ACC112 (cell line): ENCODE measurements around the gene RAB3A.

Source experiments
- H2AFZ ChIP-seq: fragments of 200-600 bp; sonication (generic); one replicate; pipeline ENCODE4 v1.6.0; 2017; ENCODE audit warnings: antibody characterized with exemption, low read length; ENCODE audit not compliant: unreplicated experiment
- H3K27ac ChIP-seq: fragments of 200-600 bp; sonication (generic); 2 replicates; pipeline ENCODE4 v1.5.1; 2014; ENCODE audit warnings: low read depth, mild to moderate bottlenecking, antibody characterized with exemption, low read length, moderate library complexity
- H3K27me3 ChIP-seq: fragments of 200-600 bp; sonication (generic); 2 replicates; pipeline ENCODE4 v1.6.1; 2014; ENCODE audit warnings: mild to moderate bottlenecking, antibody characterized with exemption, low read length, moderate library complexity, mixed read lengths; ENCODE audit not compliant: insufficient read depth
- H3K36me3 ChIP-seq: fragments of 200-600 bp; sonication (generic); 2 replicates; pipeline ENCODE4 v1.6.1; 2016; ENCODE audit warnings: mild to moderate bottlenecking, antibody characterized with exemption, low read length, moderate library complexity, mixed read lengths; ENCODE audit not compliant: insufficient read depth
- H3K4me1 ChIP-seq: fragments of 200-600 bp; sonication (generic); one replicate; pipeline ENCODE4 v1.6.1; 2016; ENCODE audit warnings: low read length, mixed read lengths; ENCODE audit not compliant: insufficient read depth, unreplicated experiment, control insufficient read depth
- H3K4me3 ChIP-seq: fragments of 200-600 bp; sonication (generic); 2 replicates; pipeline ENCODE4 v1.5.1; 2014; ENCODE audit warnings: mild to moderate bottlenecking, low read depth, low read length
- H3K79me2 ChIP-seq: fragments of 200-600 bp; sonication (generic); one replicate; pipeline ENCODE4 v1.6.0; 2016; ENCODE audit warnings: low read length; ENCODE audit not compliant: control insufficient read depth, unreplicated experiment, insufficient read depth

RAB3A gene

DNA sequence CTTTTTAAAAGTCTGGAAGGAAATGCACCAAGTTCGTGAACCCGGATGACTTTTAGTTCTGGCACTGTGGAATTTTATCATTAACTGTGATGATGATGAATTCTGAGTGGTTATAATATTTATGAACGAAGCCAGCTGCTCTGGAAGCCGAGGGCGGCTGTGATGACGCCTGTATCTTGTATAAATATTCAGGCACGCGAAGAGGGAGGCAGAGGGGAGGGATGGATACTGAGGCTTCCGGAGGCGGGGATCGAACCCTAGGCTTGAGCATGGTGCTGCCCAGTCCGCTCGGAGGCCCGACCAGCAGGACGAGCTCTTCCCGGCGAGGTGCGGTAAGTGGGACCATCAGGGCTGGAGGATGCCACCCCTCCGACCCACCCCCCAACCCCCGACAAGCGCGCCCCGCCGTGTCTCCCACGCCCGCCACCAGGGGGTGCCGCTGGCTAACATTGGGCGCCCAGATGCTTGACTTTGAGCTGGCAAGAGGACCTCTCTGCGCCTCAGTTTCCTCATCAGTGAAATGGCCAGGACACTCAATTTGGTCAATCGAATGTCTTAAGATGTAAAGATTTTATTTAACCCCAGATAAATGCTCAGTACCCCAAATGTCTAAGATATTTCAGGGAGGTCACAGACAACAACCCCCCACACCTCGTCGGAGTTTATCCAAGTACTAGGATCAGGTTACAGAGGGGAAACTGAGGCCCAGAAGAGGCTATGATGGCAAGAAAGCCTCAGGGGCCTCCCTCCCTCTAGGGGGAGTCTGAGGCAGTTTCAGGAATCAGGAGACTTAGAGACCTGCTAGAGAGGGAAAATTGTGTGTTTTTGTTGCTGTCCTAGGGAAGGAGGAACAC, 4.5 kb upstream of the RAB3A start:
- peak overlapping the region; percentile 83 for H3K27ac ChIP-seq
- H3K4me3 ChIP-seq: peak overlapping the region; percentile 42
- H2AFZ ChIP-seq: no peak overlapping the region
- no peaks in the 10 kb centered on the region for H3K36me3 ChIP-seq
- no peaks in the 10 kb centered on the region for H3K27me3 ChIP-seq
- H3K79me2 ChIP-seq: no peaks in the 10 kb centered on the region
- H3K4me1 ChIP-seq: peaks cover under 1% of the 10 kb centered on the region

- Histone ChIP-seq H3K79me2 (no peaks in the 10 kb centered on the region), H3K4me1 (peaks cover 4% of the 10 kb centered on the region), H2AFZ (no peak overlapping the region), H3K27me3 (no peaks in the 10 kb centered on the region), H3K4me3 (no peak overlapping the region), H3K27ac (no peak overlapping the region), H3K36me3 (no peaks in the 10 kb centered on the region)
Measured at GRCh38 chr19:18206018-18206417, 2.2 kb upstream of the RAB3A start.

GRCh38 chr19:18205200-18205892, 1.5 kb upstream of the RAB3A start:
- Histone ChIP-seq H3K4me3 (peak overlapping the region; percentile 88), H3K4me1 (peaks cover 4% of the 10 kb centered on the region), H3K27me3 (no peaks in the 10 kb centered on the region), H3K27ac (peak overlapping the region; percentile 83), H3K36me3 (no peaks in the 10 kb centered on the region), H3K79me2 (no peaks in the 10 kb centered on the region), H2AFZ (peak overlapping the region; percentile 27)

DNA sequence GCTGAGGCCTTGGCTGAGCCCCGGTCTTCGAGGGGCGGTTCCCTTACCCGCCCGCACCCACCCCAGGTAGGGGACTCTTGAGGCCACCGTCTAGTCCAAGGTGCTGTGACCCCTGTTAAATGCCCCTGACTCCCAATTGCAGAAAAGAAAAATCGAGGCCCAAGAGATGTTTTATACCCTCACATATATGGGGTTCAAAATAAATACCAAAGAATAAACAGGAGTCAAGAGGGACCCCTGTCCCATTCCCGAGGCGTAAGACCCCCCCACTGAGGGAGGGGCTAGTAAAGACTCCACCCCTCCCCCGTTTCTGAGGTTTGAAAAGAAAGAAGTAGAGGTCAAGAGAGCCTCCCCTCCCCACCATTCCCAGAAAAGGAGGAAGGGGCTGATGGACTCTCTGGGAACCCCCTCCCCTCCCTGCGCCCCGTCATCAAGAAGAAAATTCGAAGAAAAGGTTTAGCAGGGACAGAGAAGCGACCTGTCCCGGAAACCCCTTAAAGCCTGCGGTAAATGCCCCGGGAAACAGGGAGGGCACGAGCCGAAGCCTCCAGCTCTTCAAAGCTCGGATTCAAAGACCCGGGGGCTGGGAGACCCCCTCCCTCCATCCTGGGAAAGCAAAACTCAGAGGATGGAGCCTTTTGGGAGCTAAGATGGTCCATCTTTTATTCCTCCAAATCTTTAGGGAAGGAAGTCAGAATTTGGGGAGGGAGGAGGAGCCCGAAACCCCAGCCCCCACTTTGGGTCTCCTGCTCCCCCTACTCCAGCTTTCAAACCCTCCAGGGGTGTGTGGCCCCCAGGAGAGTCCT, 755 bp upstream of the RAB3A start:
- H3K27ac ChIP-seq: peak overlapping the region; percentile 83
- H2AFZ ChIP-seq: peak overlapping the region; percentile 27
- H3K27me3 ChIP-seq: no peaks in the 10 kb centered on the region
- peak overlapping the region; percentile 88 for H3K4me3 ChIP-seq
- peaks cover 4% of the 10 kb centered on the region for H3K4me1 ChIP-seq
- no peaks in the 10 kb centered on the region for H3K36me3 ChIP-seq
- H3K79me2 ChIP-seq: no peaks in the 10 kb centered on the region

- Histone ChIP-seq H3K36me3 (no peaks in the 10 kb centered on the region), H3K27me3 (no peaks in the 10 kb centered on the region), H3K79me2 (no peaks in the 10 kb centered on the region), H3K27ac (no peak overlapping the region), H2AFZ (no peak overlapping the region), H3K4me3 (peak overlapping the region; percentile 80), H3K4me1 (peaks cover 4% of the 10 kb centered on the region)
Measured at GRCh38 chr19:18203408-18203862, 407 bp downstream of the RAB3A start.

DNA sequence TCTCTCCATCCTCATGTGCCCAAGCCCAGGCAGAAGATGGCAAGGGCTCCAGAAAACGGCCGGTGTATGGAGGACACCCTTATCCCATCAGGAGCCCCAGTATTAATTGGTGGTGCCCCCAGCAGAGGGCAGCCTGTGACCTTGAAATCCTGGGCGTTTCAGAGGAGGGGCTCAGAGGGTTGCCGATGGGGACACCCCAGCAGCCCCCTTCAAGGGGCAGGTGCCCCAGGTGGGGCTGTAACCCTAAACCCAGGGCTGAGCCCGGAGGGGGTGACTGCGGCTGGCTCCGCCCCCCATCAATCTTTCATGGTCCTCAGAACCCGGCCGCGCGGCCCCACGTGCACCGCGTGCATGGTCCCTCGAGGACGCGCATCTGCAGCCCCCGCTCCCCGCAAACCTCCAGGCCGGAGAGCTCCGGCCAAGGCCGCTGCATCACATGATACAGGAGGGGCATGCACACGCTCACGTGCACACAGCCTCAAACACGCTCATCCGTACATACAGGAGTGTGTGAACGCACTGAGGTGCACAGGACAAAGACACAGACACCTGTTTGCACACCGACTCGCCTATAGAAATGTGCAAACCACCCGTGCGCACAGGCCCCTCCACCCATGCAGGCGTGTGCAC, 949 bp downstream of the RAB3A start:
- no peaks in the 10 kb centered on the region for H3K27me3 ChIP-seq
- H2AFZ ChIP-seq: no peak overlapping the region
- H3K79me2 ChIP-seq: no peaks in the 10 kb centered on the region
- peaks cover 4% of the 10 kb centered on the region for H3K4me1 ChIP-seq
- H3K27ac ChIP-seq: no peak overlapping the region
- no peaks in the 10 kb centered on the region for H3K36me3 ChIP-seq
- H3K4me3 ChIP-seq: peak overlapping the region; percentile 80

GRCh38 chr19:18202397-18202777, 1.5 kb downstream of the RAB3A start:
- no peak overlapping the region for H3K27ac ChIP-seq
- no peaks in the 10 kb centered on the region for H3K36me3 ChIP-seq
- H3K4me1 ChIP-seq: peaks cover 4% of the 10 kb centered on the region
- no peak overlapping the region for H3K4me3 ChIP-seq
- H3K27me3 ChIP-seq: no peaks in the 10 kb centered on the region
- no peaks in the 10 kb centered on the region for H3K79me2 ChIP-seq
- H2AFZ ChIP-seq: no peak overlapping the region

DNA sequence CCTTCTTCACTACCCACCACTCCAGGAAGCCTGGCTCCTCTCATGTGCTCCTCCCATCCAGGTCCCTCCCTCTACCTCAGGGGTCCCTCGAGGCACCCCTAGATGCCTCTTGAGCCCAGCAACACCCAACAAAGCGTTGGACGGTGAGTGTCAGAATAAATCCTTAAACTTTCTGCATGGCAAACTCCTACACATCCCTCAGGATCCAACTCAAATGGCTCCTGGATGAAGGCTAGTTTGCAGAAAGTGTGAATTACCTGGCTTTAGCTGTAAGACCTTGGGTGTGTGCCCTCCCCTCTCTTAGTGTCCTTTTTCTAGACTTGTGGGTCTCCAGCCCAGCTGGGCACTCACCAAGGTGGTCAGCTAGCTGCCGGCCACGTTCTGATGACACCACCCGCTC, 5.5 kb downstream of the RAB3A start:
- Histone ChIP-seq H3K36me3 (no peaks in the 10 kb centered on the region), H3K79me2 (peaks cover 5% of the 10 kb centered on the region), H3K4me3 (no peak overlapping the region), H3K27me3 (no peaks in the 10 kb centered on the region), H3K27ac (no peak overlapping the region), H2AFZ (no peak overlapping the region), H3K4me1 (peaks cover 10% of the 10 kb centered on the region)

DNA sequence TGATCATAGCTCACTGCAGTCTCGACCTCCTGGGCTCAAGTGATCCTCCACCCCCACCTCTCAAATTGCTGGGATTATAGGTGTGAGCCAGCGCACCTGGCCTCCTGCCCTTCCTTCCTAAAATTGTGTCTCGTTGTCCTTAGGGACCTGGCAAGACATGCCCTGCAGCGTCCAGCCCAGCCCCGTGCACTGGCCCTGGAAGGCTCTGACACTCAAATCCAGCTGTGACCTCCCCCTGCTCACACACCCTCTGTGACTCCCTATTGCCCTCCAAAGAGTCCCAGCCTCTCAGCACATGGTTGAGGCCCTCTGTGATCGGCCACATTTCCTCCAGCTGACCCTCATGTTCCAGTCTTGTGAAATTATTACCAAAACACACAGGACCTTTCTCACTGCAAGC, 5.9 kb downstream of the RAB3A start:
- Histone ChIP-seq H2AFZ (no peak overlapping the region), H3K27me3 (no peaks in the 10 kb centered on the region), H3K27ac (no peak overlapping the region), H3K4me1 (peaks cover 6% of the 10 kb centered on the region), H3K4me3 (no peak overlapping the region), H3K79me2 (peaks cover 5% of the 10 kb centered on the region), H3K36me3 (no peaks in the 10 kb centered on the region)

DNA sequence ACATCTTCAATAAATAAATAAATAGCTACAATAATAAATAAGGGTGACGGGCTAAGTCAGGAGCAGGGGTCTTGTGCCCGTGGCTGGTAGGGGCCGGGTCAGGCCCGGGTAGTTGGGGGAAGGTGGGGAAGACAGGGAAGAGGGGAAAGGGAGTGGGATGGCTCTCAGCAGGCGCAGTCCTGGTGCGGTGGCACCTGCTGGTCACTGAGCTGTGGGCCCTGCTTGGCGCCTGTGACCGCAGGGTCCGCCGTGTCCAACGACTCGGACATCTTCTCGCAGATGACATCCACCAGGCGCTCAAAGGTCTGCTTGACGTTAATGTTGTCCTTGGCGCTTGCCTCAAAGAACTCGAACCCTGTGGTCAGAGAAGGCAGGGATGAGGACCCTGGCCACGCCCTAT, 6.5 kb downstream of the RAB3A start:
- H3K79me2 ChIP-seq: peaks cover 5% of the 10 kb centered on the region
- peaks cover 5% of the 10 kb centered on the region for H3K4me1 ChIP-seq
- no peaks in the 10 kb centered on the region for H3K27me3 ChIP-seq
- no peak overlapping the region for H3K4me3 ChIP-seq
- H2AFZ ChIP-seq: no peak overlapping the region
- H3K27ac ChIP-seq: no peak overlapping the region
- no peaks in the 10 kb centered on the region for H3K36me3 ChIP-seq
